GM19468 (cell line): ENCODE data around the gene PTRH1.
A peak's percentile ranks its signal among the peaks of the same experiment; 100 is the strongest.

Source experiments
- ATAC-seq: cut with Tn5 transposase; IDR thresholded peaks from one replicate; pipeline ENCODE4 v1.9.1; 2021; ENCODE audit warnings: mild to moderate bottlenecking, moderate library complexity, moderate number of reproducible peaks; ENCODE audit not compliant: unreplicated experiment; ENCODE audit errors: extremely low read depth

The PTRH1 gene

DNA sequence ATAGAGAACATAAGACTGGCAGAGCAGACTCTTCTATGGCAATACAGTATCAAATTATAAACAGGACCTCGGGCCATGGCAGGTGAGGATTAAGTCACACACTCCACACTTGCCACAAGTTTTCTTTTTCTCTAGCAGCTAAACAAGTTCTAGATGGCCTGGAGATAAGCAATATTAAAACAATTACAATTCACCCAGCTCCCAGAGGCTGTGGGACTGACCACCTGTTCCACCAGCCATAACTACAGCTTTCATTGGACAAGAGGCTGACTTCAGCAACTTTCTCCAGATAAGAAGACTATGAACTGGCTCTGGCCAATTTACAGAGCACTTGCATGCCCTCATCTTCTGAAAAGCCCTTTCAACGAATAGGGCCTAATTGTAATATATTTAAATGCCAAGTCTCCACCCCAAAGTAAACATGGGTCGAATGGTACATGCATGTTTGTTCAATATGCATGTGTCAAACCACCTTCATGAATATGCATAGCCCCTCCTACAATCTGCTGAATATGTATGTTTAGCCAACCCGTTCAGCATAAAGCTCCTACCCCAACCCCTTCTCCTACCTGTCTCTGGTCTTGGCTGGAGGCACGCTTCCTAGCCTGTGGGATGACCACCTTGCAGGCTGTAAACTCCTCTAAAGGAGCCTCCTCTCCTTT, 14.7 kb downstream of the PTRH1 start:
- no peak for ATAC-seq

DNA sequence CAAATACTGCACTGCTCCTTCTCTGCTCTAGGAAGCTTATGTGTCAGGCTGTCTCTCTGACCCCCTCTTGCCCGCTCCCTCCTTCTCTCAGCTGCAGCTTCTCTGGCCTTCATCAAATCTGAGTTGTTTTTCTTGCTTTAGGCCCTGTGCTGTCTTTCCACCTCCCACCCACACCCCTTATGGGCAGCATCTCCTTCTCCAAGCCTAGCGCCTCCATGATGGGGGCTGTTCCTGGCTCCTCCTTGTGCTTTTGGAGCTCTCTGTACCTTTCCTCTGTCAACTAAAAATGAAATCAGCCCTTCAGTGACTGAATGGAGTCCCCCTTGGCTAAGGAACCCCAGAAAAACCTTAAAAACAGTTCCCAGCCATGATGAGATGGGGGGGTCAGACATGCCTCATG, 15.3 kb downstream of the PTRH1 start:
- ATAC-seq, result no peak

GRCh38 chr9:127698985-127699670, 16.3 kb downstream of the PTRH1 start:
- peak; percentile 84 for ATAC-seq

- no peak for ATAC-seq
Measured at GRCh38 chr9:127698386-127698785, 17.1 kb downstream of the PTRH1 start.

DNA sequence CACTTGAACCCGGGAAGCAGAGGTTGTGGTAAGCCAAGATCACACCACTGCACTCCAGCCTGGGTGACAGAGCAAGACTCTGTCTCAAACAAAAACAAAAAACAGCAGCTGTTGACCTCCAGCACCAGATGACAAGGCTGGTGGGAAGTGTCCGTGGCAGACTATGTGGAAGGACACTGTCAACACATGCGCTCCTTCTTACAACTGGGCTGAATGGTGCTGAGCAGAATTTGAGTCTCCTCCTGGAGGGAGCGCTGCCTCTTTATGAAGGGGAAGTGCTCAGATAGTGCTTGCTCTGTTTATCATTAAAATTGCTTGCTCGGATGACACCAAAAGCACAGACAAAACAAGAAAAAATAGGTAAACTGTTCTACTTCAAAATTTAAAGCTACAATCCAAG, 17.9 kb downstream of the PTRH1 start:
- no peak for ATAC-seq

DNA sequence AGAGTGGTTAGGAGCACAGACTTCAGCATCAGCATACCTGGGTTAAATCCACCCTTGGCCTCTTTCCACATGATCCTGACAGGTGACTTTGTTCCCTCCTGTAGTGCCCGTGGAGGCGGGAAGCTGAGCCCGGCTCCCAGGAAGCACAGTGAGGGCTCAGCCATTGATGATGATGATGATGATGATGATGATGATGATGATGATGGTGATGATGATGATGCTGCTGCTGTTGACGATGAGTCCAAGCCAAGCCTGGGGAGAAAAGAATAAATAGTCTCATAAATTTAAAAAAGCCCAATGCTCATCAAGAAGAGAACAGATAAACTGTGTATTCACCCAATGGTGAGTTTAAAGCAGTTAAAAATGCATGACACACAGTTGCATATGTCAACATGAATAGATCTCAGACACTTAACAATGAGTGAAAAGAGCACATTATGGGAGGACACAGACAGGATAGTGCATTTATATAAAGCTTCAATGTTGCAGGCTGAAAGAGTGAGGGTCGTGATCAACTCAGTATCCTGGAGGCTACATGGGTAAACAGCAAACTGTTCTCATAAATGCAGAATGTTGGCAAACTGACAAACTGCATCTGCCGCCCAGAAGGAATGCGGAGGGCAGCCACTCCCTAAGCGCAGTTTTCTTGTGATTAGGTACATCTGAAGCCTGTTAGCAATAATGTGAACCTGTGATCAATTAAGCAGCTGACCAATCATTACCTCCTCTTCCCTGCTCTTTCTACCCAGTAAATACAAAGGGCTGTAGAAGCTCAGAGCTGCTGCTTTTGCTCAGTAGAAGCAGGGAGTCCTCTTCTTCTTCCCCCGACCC, 20.4 kb downstream of the PTRH1 start:
- ATAC-seq, result no peak

DNA sequence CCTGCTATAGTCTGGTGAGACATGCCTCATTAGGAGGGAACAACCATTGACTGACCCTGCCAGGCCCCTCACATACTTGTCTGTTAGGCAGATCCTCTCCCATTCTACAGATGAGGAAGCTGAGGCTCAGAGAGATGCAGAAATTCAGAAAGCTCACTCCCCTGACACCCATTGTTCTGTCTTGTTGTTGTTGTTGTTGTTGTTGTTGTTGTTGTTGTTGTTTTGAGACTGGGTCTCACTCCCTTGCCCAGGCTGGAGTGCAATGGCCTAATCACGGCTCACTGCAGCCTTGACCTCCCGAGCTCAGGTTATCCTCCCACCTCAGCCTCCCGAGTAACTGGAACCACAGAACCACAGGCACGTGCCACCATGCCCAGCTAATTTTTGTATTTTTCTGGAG, 21.8 kb downstream of the PTRH1 start:
- no peak for ATAC-seq

- ATAC-seq, result no peak
Measured at GRCh38 chr9:127693143-127693542, 22.3 kb downstream of the PTRH1 start.

DNA sequence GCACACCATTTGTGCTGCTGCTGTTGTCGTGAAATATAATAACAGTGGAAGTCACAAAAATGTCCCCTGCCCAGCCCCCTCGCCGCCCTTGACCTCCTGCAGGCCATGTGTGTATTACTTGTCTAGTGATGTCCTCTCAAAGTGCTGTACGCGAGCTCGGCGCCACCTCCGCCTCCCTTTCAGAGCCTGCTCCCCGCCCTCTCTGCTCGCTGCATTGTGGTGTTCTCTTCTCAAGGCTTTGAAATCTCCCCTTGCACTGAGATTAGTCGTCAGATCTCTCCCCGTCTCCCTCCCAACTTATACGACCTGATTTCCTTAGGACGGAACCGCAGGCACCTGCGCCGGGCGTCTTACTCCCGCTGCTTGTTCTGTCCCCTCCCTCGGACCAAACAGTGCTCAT, 23.4 kb downstream of the PTRH1 start:
- ATAC-seq, result no peak

GRCh38 chr9:127690735-127691134, 24.7 kb downstream of the PTRH1 start:
- no peak for ATAC-seq

DNA sequence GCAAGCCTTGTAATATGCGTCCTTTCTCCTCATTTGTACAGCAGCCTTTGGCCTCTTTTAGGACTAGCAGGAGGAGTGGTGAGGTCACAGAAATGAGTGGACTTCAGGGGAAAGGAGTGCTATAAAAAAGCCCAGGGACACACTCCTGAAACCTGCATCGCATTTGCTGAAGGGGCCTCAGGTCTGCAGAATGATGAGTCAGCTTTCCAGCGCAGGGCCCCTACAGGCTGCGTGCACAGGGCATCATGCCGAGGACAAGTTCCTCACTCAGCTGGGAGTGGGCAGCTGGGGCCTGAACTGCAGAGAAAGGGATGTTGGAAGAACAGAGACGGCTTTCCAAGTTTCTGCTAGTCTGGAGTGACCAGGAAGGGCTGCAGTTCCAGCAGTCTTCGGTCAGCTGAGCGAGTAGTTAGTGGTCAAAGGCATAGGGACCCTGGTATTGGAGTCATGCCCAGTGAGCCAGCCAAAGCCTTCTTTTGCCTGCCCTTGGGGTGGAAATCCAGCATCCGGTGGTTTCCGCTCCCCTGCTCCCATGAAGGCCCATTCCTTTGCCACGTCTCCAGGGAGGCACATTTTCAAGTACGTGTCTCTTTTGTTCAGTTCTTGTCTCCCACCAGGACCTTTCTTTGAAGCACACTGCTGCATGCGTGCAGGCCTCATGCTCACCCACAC, 26.0 kb downstream of the PTRH1 start:
- no peak for ATAC-seq

- no peak for ATAC-seq
Measured at GRCh38 chr9:127686461-127687393, 28.7 kb downstream of the PTRH1 start.

- no peak for ATAC-seq
Measured at GRCh38 chr9:127684576-127684975, 30.9 kb downstream of the PTRH1 start.

GRCh38 chr9:127683723-127684122, 31.7 kb downstream of the PTRH1 start:
- ATAC-seq, result no peak

DNA sequence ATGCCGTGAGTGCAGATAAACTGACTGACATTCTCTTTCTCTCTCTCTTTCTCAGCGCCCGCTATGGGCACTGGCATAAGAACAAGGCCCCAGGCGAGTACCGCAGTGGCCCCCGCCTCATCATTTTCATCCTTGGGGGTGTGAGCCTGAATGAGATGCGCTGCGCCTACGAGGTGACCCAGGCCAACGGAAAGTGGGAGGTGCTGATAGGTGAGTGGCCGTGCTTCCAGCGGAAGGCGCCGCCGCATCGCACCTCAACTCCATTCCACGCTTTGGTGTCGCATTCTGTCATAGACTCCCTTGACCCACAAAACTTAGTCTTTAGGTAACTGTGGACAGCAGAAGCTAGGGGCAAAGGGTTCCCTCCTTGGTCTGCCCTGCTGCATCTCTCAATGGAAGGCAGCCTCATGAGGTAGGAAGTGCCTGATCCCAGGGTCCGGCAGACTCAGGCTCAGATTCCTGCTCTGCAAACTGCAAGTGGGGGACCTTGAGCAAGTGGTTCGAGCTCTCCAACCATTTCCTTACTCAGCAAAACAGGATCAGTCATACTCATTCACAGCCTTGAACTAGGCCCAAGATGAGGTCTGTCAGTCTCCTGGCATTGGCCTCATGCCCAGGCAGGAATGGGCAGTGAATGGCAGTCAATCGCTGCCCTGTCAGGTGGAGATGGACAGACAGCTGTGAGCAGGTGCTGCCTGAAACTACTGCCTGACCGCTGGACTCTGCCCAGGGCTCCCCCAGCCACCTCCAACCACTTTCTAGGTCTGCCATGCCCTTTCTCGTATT, 32.9 kb downstream of the PTRH1 start:
- ATAC-seq, result no peak

- no peak for ATAC-seq
Measured at GRCh38 chr9:127680846-127681245, 34.6 kb downstream of the PTRH1 start.

GRCh38 chr9:127680226-127680625, 35.2 kb downstream of the PTRH1 start:
- no peak for ATAC-seq

DNA sequence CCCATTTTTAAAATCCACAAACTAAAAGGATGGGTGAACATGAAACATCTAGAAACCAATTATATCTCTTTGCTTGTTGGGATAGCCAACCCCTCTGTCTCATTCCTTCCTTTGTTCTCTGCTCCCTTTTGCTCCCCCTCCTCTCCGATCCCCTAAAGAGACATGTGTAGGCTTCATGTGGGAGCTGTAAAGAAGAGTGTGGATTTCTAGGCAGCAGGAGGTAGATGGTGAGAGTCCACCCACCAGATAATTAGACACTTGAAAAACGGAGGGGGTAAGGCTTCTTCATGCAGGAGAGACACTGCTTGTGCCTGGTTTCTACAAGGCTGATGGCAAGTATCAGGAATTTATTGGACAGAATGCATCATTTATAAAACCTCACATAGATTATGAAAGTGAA, 36.0 kb downstream of the PTRH1 start:
- no peak for ATAC-seq

DNA sequence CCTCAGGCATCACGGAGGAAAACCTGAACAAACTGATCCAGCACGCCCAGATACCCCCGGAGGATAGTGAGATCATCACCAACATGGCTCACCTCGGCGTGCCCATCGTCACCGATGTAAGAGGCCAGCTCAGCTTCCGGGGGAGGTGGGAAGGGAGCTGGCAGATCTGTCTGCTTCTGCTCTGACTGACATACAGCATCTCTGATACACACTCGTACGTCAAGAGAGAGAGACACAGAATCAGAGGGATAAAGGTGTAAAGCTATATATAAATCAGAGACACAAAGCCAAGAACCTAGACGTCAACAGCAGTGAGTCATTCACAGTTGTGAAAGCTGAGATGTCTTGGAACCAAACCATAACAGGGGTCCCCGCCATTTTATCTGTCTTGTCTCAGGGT, 38.8 kb downstream of the PTRH1 start:
- ATAC-seq, result no peak
